HG03039 (cell line): ENCODE data around the gene DDX39A.

Experiments
- ATAC-seq: cut with Tn5 transposase; IDR thresholded peaks from one replicate; pipeline ENCODE4 v1.9.1; 2021; ENCODE audit warnings: mild to moderate bottlenecking, moderate library complexity; ENCODE audit not compliant: unreplicated experiment

Gene DDX39A

GRCh38 chr19:14434543-14435319 is 15.6 kb upstream of the DDX39A start:
- no peak for ATAC-seq

- ATAC-seq, result no peak
Observed at GRCh38 chr19:14433554-14434501, 14.7 kb upstream of the DDX39A start.

DNA sequence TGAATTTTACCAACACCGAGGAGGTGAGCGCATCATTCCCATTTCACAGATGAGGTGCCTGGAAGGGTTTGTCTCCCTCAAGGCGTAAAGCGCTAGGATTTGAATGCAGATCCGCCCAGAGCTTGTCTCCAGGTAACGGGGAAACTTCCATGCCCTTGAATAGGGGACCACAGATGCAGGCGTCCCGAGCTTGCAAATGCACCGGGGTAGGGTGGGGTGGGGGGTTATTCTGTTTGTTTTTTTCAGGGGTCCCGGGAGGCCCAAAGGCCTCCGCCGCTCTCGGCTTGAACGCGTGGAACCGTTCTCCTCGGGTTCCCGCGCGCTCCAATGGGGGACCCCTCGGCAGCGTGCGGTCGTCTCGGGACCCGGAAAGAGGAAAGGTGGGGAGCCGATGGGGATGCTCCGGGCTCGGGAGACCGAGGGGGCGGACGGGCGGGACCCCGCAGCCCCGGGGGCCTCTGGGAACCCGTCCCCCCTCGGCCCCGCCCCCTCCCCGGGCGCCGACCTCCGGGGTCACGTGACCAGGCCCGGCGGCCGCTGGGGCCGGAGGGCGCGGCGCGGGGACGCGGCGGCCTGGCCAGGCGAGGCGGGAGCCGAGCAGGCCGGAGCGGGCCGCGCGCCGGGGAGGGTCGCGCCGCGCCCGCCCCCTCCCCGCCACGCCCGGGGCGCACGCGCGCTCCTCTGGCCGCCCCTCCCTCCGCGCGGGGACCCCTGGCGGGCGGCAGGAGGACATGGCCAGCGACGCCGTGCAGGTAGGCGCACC is 13.8 kb upstream of the DDX39A start, which contains the start of gene PKN1:
TSS of gene PKN1 (plus strand) at position 516 of the 763 bp plus-strand sequence. CDS start at position 732, 216 bp downstream.
- no peak for ATAC-seq

DNA sequence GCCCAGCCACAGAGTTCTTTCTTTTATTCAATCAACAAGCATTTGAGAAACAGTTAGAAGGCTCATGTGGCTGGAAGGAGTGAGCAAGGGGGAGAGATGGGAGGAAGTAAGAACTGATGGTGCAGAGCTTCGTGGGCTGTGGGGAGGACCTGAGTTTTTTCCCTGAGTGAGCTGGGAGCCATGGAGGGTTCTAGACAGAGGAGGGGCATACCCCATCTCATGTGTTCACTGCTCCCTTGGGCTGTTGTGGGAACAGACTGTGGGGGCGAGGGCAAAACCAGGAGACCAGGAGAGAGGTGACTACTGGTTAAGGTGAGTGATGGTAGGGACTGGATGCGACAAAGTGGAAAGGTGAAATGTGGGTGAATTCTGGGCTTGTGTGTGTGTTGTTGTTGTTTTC is 11.6 kb upstream of the DDX39A start:
- ATAC-seq, result no peak

DNA sequence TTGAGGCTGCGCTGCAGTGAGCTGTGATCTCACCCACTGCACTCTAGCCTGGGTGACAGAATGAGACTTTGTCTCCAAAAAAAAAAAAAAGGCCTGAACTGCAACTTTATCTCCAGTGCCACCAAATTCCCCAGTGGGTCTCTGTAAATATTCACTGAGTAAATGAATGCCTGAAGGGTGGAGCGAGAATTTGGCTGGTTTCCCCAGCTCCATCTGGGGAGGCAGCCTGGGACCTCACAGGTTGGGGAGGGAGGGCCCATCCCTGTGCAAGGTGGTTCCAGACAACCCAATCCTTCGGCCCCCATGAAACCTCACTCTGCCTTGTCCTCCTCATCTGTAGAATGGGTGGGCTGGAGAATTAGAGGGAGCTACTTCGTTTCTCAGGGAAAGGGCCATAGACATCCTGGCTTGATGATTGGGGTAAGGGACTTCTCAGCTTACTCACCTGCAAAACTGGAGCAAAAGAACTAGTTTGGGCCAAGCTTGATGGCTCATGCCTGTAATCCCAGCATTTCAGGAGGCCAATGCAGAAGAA is 9.8 kb upstream of the DDX39A start:
- ATAC-seq, result no peak

DNA sequence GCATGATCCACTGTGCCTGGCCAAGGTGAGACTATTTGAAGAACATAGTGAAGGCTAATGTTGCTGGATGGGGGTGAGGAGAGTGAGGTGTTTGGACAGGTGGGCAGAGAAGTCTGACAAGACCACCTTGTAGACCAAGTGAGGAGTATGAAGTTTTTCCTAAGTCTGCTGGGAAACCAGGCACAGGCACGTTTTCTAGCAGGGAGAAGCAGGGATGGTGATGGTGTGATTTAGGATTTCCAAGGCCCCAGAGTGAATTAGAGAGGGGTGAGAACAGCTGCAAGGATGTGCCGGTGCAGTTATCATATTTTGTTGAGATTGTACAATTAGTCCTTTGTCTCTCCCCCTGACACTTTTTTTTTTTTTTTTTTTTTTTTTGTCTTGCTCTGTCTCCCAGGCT is 8.3 kb upstream of the DDX39A start:
- ATAC-seq, result no peak

GRCh38 chr19:14425696-14426138 is 6.6 kb upstream of the DDX39A start:
- ATAC-seq, result no peak

DNA sequence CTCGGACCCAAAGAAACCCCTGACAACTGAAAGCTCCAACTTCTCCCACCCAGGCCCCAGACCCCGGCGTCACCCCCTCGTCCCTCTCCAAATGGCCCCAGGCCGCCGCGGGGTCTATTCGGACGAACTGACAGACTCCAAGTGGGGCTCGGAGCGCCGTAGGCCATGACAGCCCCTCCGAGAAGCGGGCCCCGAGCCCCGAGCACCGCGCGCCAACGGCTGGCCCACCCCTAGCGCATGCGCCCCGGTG is 360 bp downstream of the DDX39A start:
- ATAC-seq, result peak; percentile 41

GRCh38 chr19:14416817-14417231 is 2.3 kb downstream of the DDX39A start:
- no peak for ATAC-seq

- no peak for ATAC-seq
Observed at GRCh38 chr19:14414926-14415690, 4.0 kb downstream of the DDX39A start.

- ATAC-seq, result no peak
Observed at GRCh38 chr19:14413693-14414181, 5.4 kb downstream of the DDX39A start.

DNA sequence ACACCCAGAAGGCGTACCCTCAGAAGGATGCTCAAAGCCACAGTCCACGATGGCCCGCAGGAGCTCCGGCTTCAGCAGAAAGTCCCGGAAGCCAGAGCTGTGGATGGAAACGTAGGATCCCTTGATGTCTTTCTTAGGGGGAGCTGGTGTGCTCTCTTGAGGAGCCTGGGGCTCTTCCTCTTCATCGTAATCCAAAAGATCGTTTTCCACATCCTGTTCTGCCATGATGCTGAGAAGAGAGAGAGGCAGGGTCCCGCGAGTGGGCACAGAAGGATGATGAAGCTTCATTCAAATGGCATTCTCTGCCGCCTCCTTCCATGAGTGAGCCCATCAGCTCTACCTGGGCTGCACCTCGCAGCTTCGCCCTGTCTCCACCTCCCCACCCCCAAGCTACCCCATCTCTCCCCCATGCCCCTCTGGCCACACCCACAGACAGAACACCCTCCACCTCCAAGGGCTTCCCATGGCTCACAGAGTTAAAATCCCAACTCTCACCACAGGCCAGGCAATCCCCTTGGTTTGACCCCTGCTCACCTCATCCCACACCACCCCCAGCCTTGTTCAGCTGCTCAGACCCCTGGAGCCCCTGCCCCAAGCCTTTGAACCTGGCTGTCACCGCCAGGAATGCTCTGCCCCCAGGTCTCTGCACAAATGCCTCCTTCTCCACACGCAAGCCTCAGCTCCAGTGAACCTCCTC is 6.0 kb downstream of the DDX39A start:
- no peak for ATAC-seq

GRCh38 chr19:14412324-14412995 is 6.7 kb downstream of the DDX39A start:
- ATAC-seq, result no peak

- ATAC-seq, result no peak
Observed at GRCh38 chr19:14411938-14412245, 7.2 kb downstream of the DDX39A start.

- no peak for ATAC-seq
Observed at GRCh38 chr19:14411161-14411937, 7.8 kb downstream of the DDX39A start.

DNA sequence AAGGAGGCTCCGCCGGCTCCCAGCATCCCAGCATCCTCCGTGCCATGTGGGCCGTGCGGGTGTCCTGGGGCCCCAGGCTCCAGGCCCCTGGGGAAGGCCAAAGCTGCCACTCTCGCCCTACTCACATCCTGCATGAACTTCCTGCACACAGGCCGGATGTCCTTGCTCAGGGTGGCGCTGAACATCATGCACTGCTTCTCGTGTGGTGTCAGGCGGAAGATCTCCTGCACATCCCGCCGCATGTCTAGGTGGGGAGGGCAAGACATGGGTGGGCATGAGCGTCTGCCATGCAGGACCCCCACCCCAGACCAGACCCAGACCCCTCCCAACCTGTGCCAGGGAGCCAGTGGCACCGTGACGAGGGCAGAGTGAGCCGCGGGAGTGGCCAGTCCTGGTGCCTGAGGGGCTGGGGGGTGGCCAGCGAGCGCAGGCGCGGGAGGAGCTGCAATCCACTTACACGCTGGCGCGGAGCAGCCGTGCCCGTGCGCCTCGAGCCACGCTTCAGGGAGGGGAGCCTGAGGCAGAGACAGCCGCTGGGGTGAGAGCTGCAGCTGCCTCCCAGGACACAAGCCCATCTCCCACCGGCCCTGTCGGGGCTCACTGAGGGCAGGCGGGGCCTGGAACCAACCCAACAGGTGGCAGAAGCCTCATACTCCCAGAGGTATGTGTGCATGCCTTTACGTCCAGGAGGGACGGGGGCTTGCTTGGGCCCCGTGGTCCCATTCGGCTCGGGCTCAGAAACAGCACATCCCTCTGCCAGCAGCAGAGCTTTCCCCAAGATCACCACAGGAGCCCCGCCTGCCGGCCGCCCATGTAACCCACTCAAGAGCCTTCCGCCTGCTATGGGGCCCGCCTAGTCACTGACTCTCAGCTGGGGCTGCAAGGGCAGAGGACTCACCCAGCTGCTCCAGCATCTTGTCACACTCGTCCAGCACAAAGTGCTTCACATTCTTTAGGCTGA is 8.8 kb downstream of the DDX39A start:
- no peak for ATAC-seq
